ENCODE results near the gene CHRNA9. TPM values are rescaled to one million over a fixed set of nuclear protein-coding genes. Genes with fewer than 3 reads are reported as not detected.

CHRNA9 gene
- total RNA-seq, 1 donor from 2014 or later, result not detected

GRCh38 chr4:40375620-40376019 is 40.5 kb downstream of the CHRNA9 start:
- H3K36me3 Mint-ChIP-seq (ENCODE audit: low read depth, unreplicated experiment), result no peaks in the 10 kb centered on the region
- no peaks in the 10 kb centered on the region for H3K4me1 Mint-ChIP-seq (ENCODE audit: unreplicated experiment)
- no peak overlapping the region for H3K27ac Mint-ChIP-seq (ENCODE audit: unreplicated experiment)
- no peaks in the 10 kb centered on the region for H3K27me3 Mint-ChIP-seq (ENCODE audit: unreplicated experiment)
- no peak for TF ChIP-seq CTCF (IDR thresholded peaks at IDR 0.05; ENCODE audit: unreplicated experiment)
- no peak for DNase-seq (ENCODE audit: low spot score)
- H3K9me3 Mint-ChIP-seq (ENCODE audit: unreplicated experiment), result no peaks in the 10 kb centered on the region
- no peak overlapping the region for H3K4me3 Mint-ChIP-seq (ENCODE audit: unreplicated experiment)

GRCh38 chr4:40377512-40378365 is 42.6 kb downstream of the CHRNA9 start:
- no peak overlapping the region for H3K4me3 Mint-ChIP-seq (ENCODE audit: unreplicated experiment)
- H3K4me1 Mint-ChIP-seq (ENCODE audit: unreplicated experiment), result no peaks in the 10 kb centered on the region
- H3K36me3 Mint-ChIP-seq (ENCODE audit: low read depth, unreplicated experiment), result no peaks in the 10 kb centered on the region
- no peak for DNase-seq (ENCODE audit: low spot score)
- no peaks in the 10 kb centered on the region for H3K9me3 Mint-ChIP-seq (ENCODE audit: unreplicated experiment)
- no peaks in the 10 kb centered on the region for H3K27me3 Mint-ChIP-seq (ENCODE audit: unreplicated experiment)
- no peak for TF ChIP-seq CTCF (IDR thresholded peaks at IDR 0.05; ENCODE audit: unreplicated experiment)
- peak overlapping the region; percentile 67 for H3K27ac Mint-ChIP-seq (ENCODE audit: unreplicated experiment)

- Mint-ChIP-seq H3K36me3 (ENCODE audit: low read depth, unreplicated experiment) (no peaks in the 10 kb centered on the region), H3K27ac (ENCODE audit: unreplicated experiment) (no peak overlapping the region), H3K4me3 (ENCODE audit: unreplicated experiment) (no peak overlapping the region), H3K9me3 (ENCODE audit: unreplicated experiment) (no peaks in the 10 kb centered on the region), H3K27me3 (ENCODE audit: unreplicated experiment) (no peaks in the 10 kb centered on the region), H3K4me1 (ENCODE audit: unreplicated experiment) (no peaks in the 10 kb centered on the region)
- TF ChIP-seq CTCF (IDR thresholded peaks at IDR 0.05; ENCODE audit: unreplicated experiment), result no peak
- DNase-seq (ENCODE audit: low spot score), result no peak
Observed at GRCh38 chr4:40378619-40379018, 43.5 kb downstream of the CHRNA9 start.

- Mint-ChIP-seq H3K27ac (ENCODE audit: unreplicated experiment) (no peak overlapping the region), H3K4me1 (ENCODE audit: unreplicated experiment) (no peaks in the 10 kb centered on the region), H3K27me3 (ENCODE audit: unreplicated experiment) (no peaks in the 10 kb centered on the region), H3K4me3 (ENCODE audit: unreplicated experiment) (no peak overlapping the region), H3K9me3 (ENCODE audit: unreplicated experiment) (no peaks in the 10 kb centered on the region), H3K36me3 (ENCODE audit: low read depth, unreplicated experiment) (no peaks in the 10 kb centered on the region)
- no peak for DNase-seq (ENCODE audit: low spot score)
- TF ChIP-seq CTCF (IDR thresholded peaks at IDR 0.05; ENCODE audit: unreplicated experiment), result no peak
Observed at GRCh38 chr4:40379248-40379647, 44.1 kb downstream of the CHRNA9 start.

GRCh38 chr4:40380647-40381046 is 45.5 kb downstream of the CHRNA9 start:
- Mint-ChIP-seq H3K9me3 (ENCODE audit: unreplicated experiment) (no peaks in the 10 kb centered on the region), H3K4me3 (ENCODE audit: unreplicated experiment) (no peak overlapping the region), H3K27ac (ENCODE audit: unreplicated experiment) (no peak overlapping the region), H3K4me1 (ENCODE audit: unreplicated experiment) (peaks cover 3% of the 10 kb centered on the region), H3K27me3 (ENCODE audit: unreplicated experiment) (no peaks in the 10 kb centered on the region), H3K36me3 (ENCODE audit: low read depth, unreplicated experiment) (no peaks in the 10 kb centered on the region)
- no peak for TF ChIP-seq CTCF (IDR thresholded peaks at IDR 0.05; ENCODE audit: unreplicated experiment)
- DNase-seq (ENCODE audit: low spot score), result no peak
